Measurements from ENCODE around the gene BCL6.

- TF ChIP-seq CTCF (IDR thresholded peaks at IDR 0.05; ENCODE audit: low read length) (no peak), EZH2 (IDR thresholded peaks at IDR 0.05; ENCODE audit: borderline replicate concordance, low read length) (no peak)
Observed at GRCh38 chr3:187684444-187684843, 60.8 kb downstream of the BCL6 start.
